ENCODE results near the gene TASP1.

Gene TASP1

GRCh38 chr20:13416531-13416930, 222.2 kb downstream of the TASP1 start:
- no peaks in the 10 kb centered on the region for H3K9me3 Mint-ChIP-seq
- H3K27ac Mint-ChIP-seq: no peak overlapping the region
- DNase-seq: no peak
- no peaks in the 10 kb centered on the region for H3K27me3 Mint-ChIP-seq
- no peak overlapping the region for H3K4me3 Mint-ChIP-seq
- H3K4me1 Mint-ChIP-seq (ENCODE audit: low read depth): no peaks in the 10 kb centered on the region
- peaks cover 48% of the 10 kb centered on the region for H3K36me3 Mint-ChIP-seq (ENCODE audit: low read depth)

DNA sequence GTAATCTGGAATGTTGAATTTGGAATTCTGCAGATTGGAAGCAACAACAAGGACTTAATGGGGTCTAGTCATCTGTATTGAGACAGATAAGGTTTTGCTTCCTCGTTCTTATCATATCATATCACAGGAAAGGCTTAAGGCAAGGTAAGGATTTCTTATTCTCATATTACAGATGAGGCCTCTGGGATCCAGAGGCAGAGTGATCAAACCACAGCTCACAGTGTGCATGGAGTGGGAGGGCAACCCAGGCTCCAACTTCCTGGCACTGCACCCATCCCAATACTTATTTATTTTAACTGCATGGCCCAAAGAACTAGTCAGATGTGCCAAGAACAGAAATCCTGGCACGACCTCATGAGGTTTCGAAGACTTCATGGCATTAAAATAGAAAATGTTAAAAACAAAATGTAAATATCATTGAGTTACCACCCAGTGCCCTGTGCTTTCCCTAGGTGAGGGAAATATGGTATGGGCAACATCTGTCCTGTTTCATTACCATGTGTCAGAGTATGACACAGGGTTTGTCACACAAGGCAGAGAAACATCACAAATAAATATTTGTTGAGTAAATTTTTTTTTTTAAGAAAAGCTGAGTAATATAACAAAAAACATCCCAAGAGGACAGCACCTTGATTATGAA, 225.8 kb downstream of the TASP1 start:
- Mint-ChIP-seq H3K4me3 (no peak overlapping the region), H3K9me3 (no peaks in the 10 kb centered on the region), H3K27me3 (no peaks in the 10 kb centered on the region), H3K27ac (no peak overlapping the region), H3K36me3 (ENCODE audit: low read depth) (peaks cover 50% of the 10 kb centered on the region), H3K4me1 (ENCODE audit: low read depth) (no peaks in the 10 kb centered on the region)
- no peak for DNase-seq

DNA sequence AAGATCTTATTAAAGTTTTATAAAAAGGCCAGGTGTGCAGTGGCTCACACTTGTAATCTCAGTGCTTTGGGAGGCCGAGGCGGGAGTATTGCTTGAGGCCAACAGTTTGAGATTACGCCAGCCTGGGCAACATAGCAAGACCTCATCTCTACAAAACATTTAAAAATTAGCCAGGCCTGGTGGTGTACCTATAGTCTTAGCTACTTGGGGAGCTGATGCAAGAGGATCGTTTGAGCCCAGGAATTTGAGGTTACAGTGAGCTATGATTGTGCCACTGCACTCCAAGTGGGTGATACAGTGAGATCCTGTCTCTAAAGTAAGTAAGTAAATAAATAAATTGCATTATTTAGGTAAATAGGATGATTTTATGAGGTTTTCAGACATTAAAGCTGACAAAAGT, 234.4 kb downstream of the TASP1 start:
- Mint-ChIP-seq H3K9me3 (no peaks in the 10 kb centered on the region), H3K27ac (no peak overlapping the region), H3K36me3 (ENCODE audit: low read depth) (peaks cover 18% of the 10 kb centered on the region), H3K27me3 (no peaks in the 10 kb centered on the region), H3K4me3 (no peak overlapping the region), H3K4me1 (ENCODE audit: low read depth) (no peaks in the 10 kb centered on the region)
- DNase-seq: no peak

- H3K4me1 Mint-ChIP-seq (ENCODE audit: low read depth): no peaks in the 10 kb centered on the region
- no peaks in the 10 kb centered on the region for H3K27me3 Mint-ChIP-seq
- H3K27ac Mint-ChIP-seq: no peak overlapping the region
- no peaks in the 10 kb centered on the region for H3K9me3 Mint-ChIP-seq
- DNase-seq: no peak
- peaks cover 15% of the 10 kb centered on the region for H3K36me3 Mint-ChIP-seq (ENCODE audit: low read depth)
- no peak overlapping the region for H3K4me3 Mint-ChIP-seq
These were observed 235.3 kb downstream of the TASP1 start for GRCh38 chr20:13403453-13403852.

GRCh38 chr20:13402986-13403385, 235.7 kb downstream of the TASP1 start:
- H3K27ac Mint-ChIP-seq: no peak overlapping the region
- no peak overlapping the region for H3K4me3 Mint-ChIP-seq
- no peaks in the 10 kb centered on the region for H3K27me3 Mint-ChIP-seq
- peaks cover under 1% of the 10 kb centered on the region for H3K4me1 Mint-ChIP-seq (ENCODE audit: low read depth)
- H3K36me3 Mint-ChIP-seq (ENCODE audit: low read depth): peaks cover 15% of the 10 kb centered on the region
- no peak for DNase-seq
- H3K9me3 Mint-ChIP-seq: no peaks in the 10 kb centered on the region

DNA sequence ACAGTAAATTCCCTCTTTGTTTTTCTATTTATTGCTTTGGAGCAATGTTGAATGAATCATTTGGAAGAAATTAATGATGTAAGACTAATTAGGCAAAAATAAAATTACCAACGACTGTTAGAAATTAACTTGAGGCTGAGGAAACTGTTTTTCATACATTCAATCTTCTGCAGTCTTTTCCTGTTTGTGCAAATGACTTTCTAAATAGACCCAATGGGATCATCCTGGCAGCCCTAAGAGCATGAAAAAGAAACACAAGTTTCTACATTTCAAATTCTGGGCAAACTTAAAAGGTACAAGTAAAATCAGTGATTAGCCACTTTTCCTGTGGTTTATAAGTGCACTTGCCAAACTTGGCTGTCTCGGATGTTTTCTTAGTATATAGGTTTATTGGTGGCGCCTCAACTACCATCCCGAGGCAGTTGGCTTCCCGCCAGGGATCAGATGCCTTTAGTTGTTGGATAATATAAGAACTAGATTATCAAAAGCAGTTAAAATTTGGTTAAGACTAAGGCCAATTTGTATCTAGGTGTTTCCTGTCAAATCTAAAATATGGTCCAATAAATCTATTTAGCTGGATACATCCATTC, 236.5 kb downstream of the TASP1 start:
- Mint-ChIP-seq H3K27ac (no peak overlapping the region), H3K27me3 (no peaks in the 10 kb centered on the region), H3K4me1 (ENCODE audit: low read depth) (peaks cover 8% of the 10 kb centered on the region), H3K4me3 (no peak overlapping the region), H3K36me3 (ENCODE audit: low read depth) (peaks cover 15% of the 10 kb centered on the region), H3K9me3 (no peaks in the 10 kb centered on the region)
- DNase-seq: no peak

- Mint-ChIP-seq H3K27me3 (no peaks in the 10 kb centered on the region), H3K36me3 (ENCODE audit: low read depth) (peaks cover 13% of the 10 kb centered on the region), H3K4me3 (no peak overlapping the region), H3K27ac (no peak overlapping the region), H3K4me1 (ENCODE audit: low read depth) (peaks cover 12% of the 10 kb centered on the region), H3K9me3 (no peaks in the 10 kb centered on the region)
- no peak for DNase-seq
These were observed 237.1 kb downstream of the TASP1 start for GRCh38 chr20:13401596-13401995.

DNA sequence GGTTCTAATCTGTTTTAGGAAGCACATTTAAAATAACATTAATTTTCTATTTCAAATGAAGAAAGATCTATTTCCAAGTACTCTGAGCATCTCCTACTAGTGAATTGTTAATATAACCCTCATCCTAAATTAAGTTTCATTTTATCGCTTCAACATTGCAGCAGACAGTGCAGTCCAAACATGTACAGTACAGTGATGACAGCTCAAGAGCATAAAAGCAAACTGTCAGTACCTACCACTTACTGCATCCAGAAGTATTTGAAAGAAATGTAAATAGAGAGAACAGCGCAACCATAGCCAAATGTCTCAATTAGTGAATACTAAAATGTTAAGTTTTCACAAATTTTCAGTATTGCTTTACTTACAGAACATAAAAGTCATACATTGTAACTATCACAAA, 238.3 kb downstream of the TASP1 start:
- no peaks in the 10 kb centered on the region for H3K27me3 Mint-ChIP-seq
- H3K4me3 Mint-ChIP-seq: no peak overlapping the region
- no peak overlapping the region for H3K27ac Mint-ChIP-seq

GRCh38 chr20:13397300-13397724, 241.4 kb downstream of the TASP1 start:
- Mint-ChIP-seq H3K27me3 (no peaks in the 10 kb centered on the region), H3K9me3 (no peaks in the 10 kb centered on the region), H3K4me1 (ENCODE audit: low read depth) (peaks cover 12% of the 10 kb centered on the region), H3K27ac (peak overlapping the region; percentile 48), H3K4me3 (no peak overlapping the region), H3K36me3 (ENCODE audit: low read depth) (peaks cover 34% of the 10 kb centered on the region)
- no peak for DNase-seq

More for the DNA sequence above, 238.3 kb downstream of the TASP1 start:
- Mint-ChIP-seq H3K36me3 (ENCODE audit: low read depth) (peaks cover 12% of the 10 kb centered on the region), H3K9me3 (no peaks in the 10 kb centered on the region), H3K4me1 (ENCODE audit: low read depth) (peaks cover 12% of the 10 kb centered on the region)
- no peak for DNase-seq

DNA sequence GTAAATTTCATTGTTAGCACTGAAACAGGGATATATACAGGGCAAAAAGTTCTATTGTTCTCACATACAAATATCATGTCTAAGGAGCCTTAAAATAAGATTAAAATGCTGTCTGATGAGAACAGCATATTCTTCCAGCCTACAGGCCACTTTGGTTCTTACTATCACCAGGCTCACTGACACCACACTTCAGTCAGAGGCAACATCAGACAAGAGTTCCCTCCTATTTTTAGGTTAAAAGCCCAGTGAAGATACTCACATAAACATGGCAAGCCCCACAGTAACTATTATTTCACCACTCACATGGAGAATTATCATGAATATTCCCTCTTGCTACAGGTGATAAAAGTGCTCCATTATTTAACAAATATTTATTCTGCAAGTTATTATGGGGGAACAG, 241.9 kb downstream of the TASP1 start:
- no peaks in the 10 kb centered on the region for H3K9me3 Mint-ChIP-seq
- no peaks in the 10 kb centered on the region for H3K27me3 Mint-ChIP-seq
- H3K36me3 Mint-ChIP-seq (ENCODE audit: low read depth): peaks cover 34% of the 10 kb centered on the region
- no peak overlapping the region for H3K27ac Mint-ChIP-seq
- DNase-seq: no peak
- no peak overlapping the region for H3K4me3 Mint-ChIP-seq
- peaks cover 12% of the 10 kb centered on the region for H3K4me1 Mint-ChIP-seq (ENCODE audit: low read depth)

DNA sequence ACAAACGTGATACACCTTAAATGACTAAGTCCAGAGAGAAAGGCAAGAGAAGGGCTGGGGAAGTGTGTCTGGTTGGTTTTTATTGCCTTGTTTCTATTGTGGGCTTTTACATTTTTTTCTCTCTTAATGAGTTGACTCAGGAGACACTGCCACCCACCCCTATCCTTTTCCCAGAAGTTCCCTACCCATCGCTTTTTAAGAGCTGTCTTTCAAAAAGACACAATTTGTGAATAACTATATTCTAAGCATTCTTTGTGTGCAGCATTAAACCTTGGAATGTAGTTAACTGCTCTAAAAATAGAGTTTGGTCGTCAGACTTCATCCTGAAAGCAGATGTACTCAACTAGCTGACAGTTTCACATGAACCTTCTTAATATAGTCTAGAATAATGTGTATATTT, 242.7 kb downstream of the TASP1 start:
- DNase-seq: no peak
- peaks cover 39% of the 10 kb centered on the region for H3K36me3 Mint-ChIP-seq (ENCODE audit: low read depth)
- no peak overlapping the region for H3K27ac Mint-ChIP-seq
- no peak overlapping the region for H3K4me3 Mint-ChIP-seq
- no peaks in the 10 kb centered on the region for H3K9me3 Mint-ChIP-seq
- no peaks in the 10 kb centered on the region for H3K27me3 Mint-ChIP-seq
- H3K4me1 Mint-ChIP-seq (ENCODE audit: low read depth): peaks cover 12% of the 10 kb centered on the region

GRCh38 chr20:13395232-13395631, 243.5 kb downstream of the TASP1 start:
- Mint-ChIP-seq H3K4me1 (ENCODE audit: low read depth) (peaks cover 12% of the 10 kb centered on the region), H3K9me3 (peaks cover under 1% of the 10 kb centered on the region), H3K36me3 (ENCODE audit: low read depth) (peaks cover 43% of the 10 kb centered on the region), H3K27me3 (no peaks in the 10 kb centered on the region), H3K4me3 (no peak overlapping the region), H3K27ac (no peak overlapping the region)
- no peak for DNase-seq

DNA sequence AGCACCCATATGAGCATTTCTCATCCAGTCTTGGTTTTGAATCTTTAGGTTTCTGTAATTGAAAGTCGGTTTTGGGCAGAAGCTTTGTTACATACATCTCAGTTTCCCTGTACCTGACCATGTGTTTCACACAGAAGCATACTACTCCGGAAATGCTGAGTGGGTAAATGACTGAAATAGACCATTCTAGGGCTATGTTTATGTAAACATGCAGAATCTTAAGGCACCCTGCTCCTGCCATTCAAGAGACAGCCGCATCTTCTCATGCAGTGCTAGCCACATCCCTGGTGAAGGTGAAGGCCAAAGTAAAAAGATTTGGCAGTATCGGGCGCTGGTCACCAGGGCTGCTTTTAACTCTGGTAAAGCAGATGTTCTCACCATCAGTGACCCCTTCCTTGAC, 246.3 kb downstream of the TASP1 start:
- Mint-ChIP-seq H3K27me3 (no peaks in the 10 kb centered on the region), H3K4me3 (no peak overlapping the region), H3K4me1 (ENCODE audit: low read depth) (peaks cover 6% of the 10 kb centered on the region), H3K27ac (no peak overlapping the region), H3K36me3 (ENCODE audit: low read depth) (peaks cover 68% of the 10 kb centered on the region), H3K9me3 (peaks cover 10% of the 10 kb centered on the region)
- DNase-seq: no peak

DNA sequence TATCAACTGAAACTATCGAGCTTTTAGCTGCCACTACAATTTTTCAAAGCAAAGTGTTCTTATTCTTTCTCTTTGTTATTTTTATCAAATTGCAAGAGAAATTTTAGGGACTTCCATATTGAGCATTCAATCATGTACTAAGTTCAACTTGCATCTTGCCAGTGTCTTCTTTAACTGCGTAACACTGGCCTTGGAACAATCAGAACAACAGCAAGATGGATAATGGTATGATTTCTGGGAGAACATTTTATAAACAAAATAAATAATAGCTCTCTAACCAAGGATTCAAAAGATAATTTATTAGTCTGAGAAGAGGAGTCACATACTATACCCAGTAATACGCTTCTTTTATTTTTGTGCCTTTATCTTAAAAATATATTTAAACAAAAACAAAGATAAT, 249.6 kb downstream of the TASP1 start:
- peaks cover 22% of the 10 kb centered on the region for H3K9me3 Mint-ChIP-seq
- H3K27me3 Mint-ChIP-seq: no peaks in the 10 kb centered on the region
- H3K36me3 Mint-ChIP-seq (ENCODE audit: low read depth): peaks cover 85% of the 10 kb centered on the region
- no peak overlapping the region for H3K27ac Mint-ChIP-seq
- no peaks in the 10 kb centered on the region for H3K4me1 Mint-ChIP-seq (ENCODE audit: low read depth)
- DNase-seq: no peak
- no peak overlapping the region for H3K4me3 Mint-ChIP-seq

- no peak for DNase-seq
- Mint-ChIP-seq H3K36me3 (ENCODE audit: low read depth) (peaks cover 63% of the 10 kb centered on the region), H3K4me3 (no peak overlapping the region), H3K4me1 (ENCODE audit: low read depth) (no peaks in the 10 kb centered on the region), H3K9me3 (peaks cover 46% of the 10 kb centered on the region), H3K27ac (no peak overlapping the region), H3K27me3 (no peaks in the 10 kb centered on the region)
These were observed 254.6 kb downstream of the TASP1 start for GRCh38 chr20:13384132-13384531.
